B cell (primary cell): Measurements from ENCODE around the gene KIAA0319L. TPM values are rescaled to one million over a fixed set of nuclear protein-coding genes. Genes with fewer than 3 reads are reported as not detected.

ENCODE experiments used
- ATAC-seq: fragments of 200-7000 bp; cut with Tn5 transposase; one replicate; pipeline ENCODE4 v1.10.0; 2021; ENCODE audit warnings: low read depth, mild to moderate bottlenecking, moderate number of reproducible peaks, moderate library complexity
- CTCF ChIA-PET: fragments of 350-600 bp; sonication (Branson Sonifier 250); formaldehyde crosslinking; loops from one replicate; lab custom pipeline; 2021; ENCODE audit warnings: antibody characterized with exemption, inconsistent platforms; lab: Charles Lee
- POLR2A ChIA-PET: fragments of 350-600 bp; sonication (Branson Sonifier 250); formaldehyde crosslinking; loops from one replicate; lab custom pipeline; 2021; ENCODE audit warnings: antibody characterized with exemption; lab: Charles Lee
- DNase-seq: peaks from one replicate; pipeline ENCODE4 v3.0.0; 2013
- H2AFZ ChIP-seq: 2 replicates; pipeline ENCODE4 v1.6.1; 2012; ENCODE audit warnings: mild to moderate bottlenecking, low read depth, low read length; ENCODE audit not compliant: insufficient read depth, poor library complexity, severe bottlenecking
- H3K27ac ChIP-seq, 2 donors: 1 replicate in 1 of 2; 2 replicates in 1 of 2; pipeline ENCODE4 v1.5.1; 2012 to 2013; ENCODE audit warnings: low read length in 2 of 2, mild to moderate bottlenecking in 2 of 2, moderate library complexity in 1 of 2
- H3K27me3 ChIP-seq, 4 experiments: fragments of 200-600 bp in 1 of 4; sonication (generic) in 1 of 4; replicated peaks in 1 of 4; 1 replicate in 2 of 4; 2 replicates in 2 of 4; pipeline versions ENCODE4 v1.6.1 to v1.7.0; 2013 to 2016; ENCODE audit warnings: low read length in 3 of 4, mild to moderate bottlenecking in 2 of 4, mixed read lengths in 1 of 4, moderate library complexity in 1 of 4; ENCODE audit not compliant: insufficient read depth in 4 of 4, control insufficient read depth in 3 of 4; ENCODE audit errors: control extremely low read depth in 1 of 4
- H3K36me3 ChIP-seq, 2 experiments: replicated peaks in 1 of 2; 1 replicate in 1 of 2; 2 replicates in 1 of 2; pipeline versions ENCODE4 v1.6.1 to v1.7.1; 2013; ENCODE audit warnings: low read length in 1 of 2; ENCODE audit not compliant: insufficient read depth in 2 of 2, control insufficient read depth in 1 of 2; ENCODE audit errors: control extremely low read depth in 1 of 2, extremely low read depth in 1 of 2
- H3K4me1 ChIP-seq, 2 donors: fragments of 200-600 bp in 1 of 2; sonication (generic) in 1 of 2; 1 replicate in 1 of 2; 2 replicates in 1 of 2; pipeline versions ENCODE4 v1.5.1 to v1.6.1; 2013 to 2017; ENCODE audit warnings: low read length in 2 of 2; ENCODE audit not compliant: control insufficient read depth in 2 of 2, insufficient read depth in 2 of 2
- H3K4me2 ChIP-seq: replicated peaks from 2 replicates; pipeline ENCODE3; 2012; ENCODE audit warnings: mild to moderate bottlenecking, low read depth, low read length; ENCODE audit not compliant: poor library complexity, severe bottlenecking
- H3K4me3 ChIP-seq, 5 experiments: fragments of 200-600 bp in 1 of 5; sonication (generic) in 1 of 5; 1 replicate in 3 of 5; 2 replicates in 2 of 5; pipeline versions ENCODE4 v1.5.1 to v1.7.0; 2011 to 2016; ENCODE audit warnings: low read length in 4 of 5, mild to moderate bottlenecking in 4 of 5, low read depth in 2 of 5, control low read depth in 1 of 5, moderate library complexity in 1 of 5; ENCODE audit not compliant: insufficient read depth in 1 of 5; ENCODE audit errors: control extremely low read depth in 1 of 5, extremely low read depth in 1 of 5
- H3K79me2 ChIP-seq: fragments of 200-600 bp; sonication (generic); one replicate; pipeline ENCODE4 v1.6.0; 2016; ENCODE audit warnings: low read length; ENCODE audit not compliant: control insufficient read depth, insufficient read depth
- H3K9ac ChIP-seq: fragments of 200-600 bp; sonication (generic); 2 replicates; pipeline ENCODE4 v1.6.1; 2017; ENCODE audit warnings: mild to moderate bottlenecking, low read length, moderate library complexity
- H3K9me3 ChIP-seq, 3 donors: one replicate each; pipeline versions ENCODE4 v1.6.1 to v1.7.1; 2013; ENCODE audit warnings: low read length in 2 of 3; ENCODE audit not compliant: control insufficient read depth in 2 of 3, insufficient read depth in 1 of 3; ENCODE audit errors: control extremely low read depth in 1 of 3
- H4K20me1 ChIP-seq: 2 replicates; pipeline ENCODE4 v1.6.0; 2012; ENCODE audit warnings: mild to moderate bottlenecking, low read length; ENCODE audit not compliant: insufficient read depth, control insufficient read depth, poor library complexity, severe bottlenecking
- H3K27ac Mint-ChIP-seq: one replicate; pipeline ENCODE4 v1.8.0; 2021; ENCODE audit warnings: mixed read lengths
- H3K27me3 Mint-ChIP-seq: one replicate; pipeline ENCODE4 v1.8.0; 2021; ENCODE audit warnings: mixed read lengths
- H3K4me1 Mint-ChIP-seq: one replicate; pipeline ENCODE4 v1.8.0; 2021; ENCODE audit warnings: mixed read lengths
- H3K4me3 Mint-ChIP-seq: one replicate; pipeline ENCODE4 v1.8.0; 2021; ENCODE audit warnings: mixed read lengths
- H3K9me3 Mint-ChIP-seq: one replicate; pipeline ENCODE4 v1.8.0; 2022; ENCODE audit warnings: mixed read lengths; ENCODE audit not compliant: insufficient read depth
- CTCF ChIP-seq: fragments of 200-600 bp; IDR thresholded peaks from one replicate; pipeline ENCODE4 v1.8.0; 2022; ENCODE audit warnings: antibody characterized with exemption, mild to moderate bottlenecking
- EZH2 ChIP-seq: IDR thresholded peaks from 2 replicates; pipeline ENCODE4 v1.6.1; 2012; ENCODE audit warnings: borderline replicate concordance, low read depth, mild to moderate bottlenecking, moderate library complexity, low read length; ENCODE audit not compliant: insufficient read depth, poor library complexity, severe bottlenecking
- WGBS: methylation state at CpG from one replicate; pipeline ENCODE4 v1.1.5; 2013; ENCODE audit warnings: missing lambda C conversion rate; ENCODE audit not compliant: insufficient coverage; 5-methylcytosine and 5-hydroxymethylcytosine counted together
- intact Hi-C: fragments of 100-400 bp; cut with micrococcal nuclease; formaldehyde crosslinking; loops from one replicate; pipeline ENCODE4 v1.10.0; 2022
- polyA plus RNA-seq: library from polyadenylated mRNA; depleted of rRNA; stranded (reverse); fragments of >200 nt; gene quantifications from 2 replicates; pipeline ENCODE4 v1.2.3, GENCODE V29; 2012
- total RNA-seq, 2 donors: library from RNA; stranded (reverse); fragments of 120-200 nt in 1 of 2; gene quantifications; 1 replicate in 1 of 2; 2 replicates in 1 of 2; pipeline versions ENCODE4 v1.2.3 to v1.2.4, GENCODE V29; 2013 to 2022

The KIAA0319L gene
- total and polyA plus RNA-seq, 2 donors (not counting 1 experiment from before 2014, with no cell fraction given): 35.9 to 78.1 TPM

- no peak overlapping the region for H3K4me3 Mint-ChIP-seq
- Histone ChIP-seq H3K4me2 (no peak overlapping the region), H3K4me1 (no peaks in the 10 kb centered on the region), H3K4me3 (no peak overlapping the region), H3K9ac (no peak overlapping the region), H3K79me2 (no peaks in the 10 kb centered on the region), H2AFZ (no peak overlapping the region), H3K27me3 (no peaks in the 10 kb centered on the region), H3K36me3 (peaks cover 0 to 5% of the 10 kb centered on the region in 2 experiments), H4K20me1 (peaks cover 7% of the 10 kb centered on the region), H3K9me3 (no peaks in the 10 kb centered on the region), H3K27ac (no peak overlapping the region)
- TF ChIP-seq EZH2 (no peak), CTCF (no peak)
- ChIA-PET CTCF (interaction anchor here (1.0 to 10.5 kb wide), 15 partner anchors 8 to 364 kb away, joined by 3 to 126 read pairs (median 10); partner anchors contain the start of genes C1orf216 and TFAP2E), POLR2A (no interaction called here)
- H3K27ac Mint-ChIP-seq: no peak overlapping the region
- WGBS: 93% methylated on average over 11 of the region's 11 CpGs
- H3K4me1 Mint-ChIP-seq: peaks cover 12% of the 10 kb centered on the region
- ATAC-seq (no peak), DNase-seq (no peak)
- no peaks in the 10 kb centered on the region for H3K9me3 Mint-ChIP-seq
- H3K27me3 Mint-ChIP-seq: no peaks in the 10 kb centered on the region
- intact Hi-C loops: no loop called here
Observed at GRCh38 chr1:35565742-35566133, 8.5 kb upstream of the KIAA0319L start.

- Histone ChIP-seq H3K27ac (no peak overlapping the region), H3K4me2 (no peak overlapping the region), H3K79me2 (no peaks in the 10 kb centered on the region), H2AFZ (no peak overlapping the region), H3K4me3 (no peak overlapping the region), H3K9ac (no peak overlapping the region), H3K4me1 (no peaks in the 10 kb centered on the region), H3K36me3 (peaks cover 0 to 5% of the 10 kb centered on the region in 2 experiments), H4K20me1 (peaks cover 7% of the 10 kb centered on the region), H3K27me3 (no peaks in the 10 kb centered on the region), H3K9me3 (no peaks in the 10 kb centered on the region)
- WGBS: 96% methylated on average over 24 of the region's 28 CpGs
- intact Hi-C loops: loop anchor here (1.0 kb wide), 1 partner anchor 114 kb away; no protein-coding TSS in a partner anchor
- H3K27ac Mint-ChIP-seq: no peak overlapping the region
- no peak overlapping the region for H3K4me3 Mint-ChIP-seq
- peaks cover 12% of the 10 kb centered on the region for H3K4me1 Mint-ChIP-seq
- POLR2A ChIA-PET: no interaction called here
- DNase-seq (no peak), ATAC-seq (no peak)
- H3K9me3 Mint-ChIP-seq: no peaks in the 10 kb centered on the region
- no peaks in the 10 kb centered on the region for H3K27me3 Mint-ChIP-seq
- TF ChIP-seq EZH2: no peak
- TF ChIP-seq CTCF: peak; percentile 31
- CTCF ChIA-PET: interaction anchor here (0.8 to 10.5 kb wide), 28 partner anchors 8 to 363 kb away, joined by 3 to 126 read pairs (median 5); partner anchors contain the start of genes C1orf216 and TFAP2E
Observed at GRCh38 chr1:35564884-35565741, 7.9 kb upstream of the KIAA0319L start.
